ENCODE results near the gene VPS33B.
"Not testable (repeated sequence)": the region's sequence is repeated elsewhere in the genome, so short reads cannot be mapped to it uniquely, and the experiment has no call there.

The VPS33B gene

GRCh38 chr15:91018158-91018557 lies 4.2 kb downstream of the VPS33B start:
- DNase-seq, result no peak
- H3K27me3 Mint-ChIP-seq, result no peaks in the 10 kb centered on the region
- ATAC-seq (replicated peaks), result no peak
- no peaks in the 10 kb centered on the region for H3K9me3 Mint-ChIP-seq
- H3K4me3 Mint-ChIP-seq, result no peak overlapping the region
- peaks cover 30% of the 10 kb centered on the region for H3K36me3 Mint-ChIP-seq (ENCODE audit: insufficient read depth)
- peaks cover 31 to 34% of the 10 kb centered on the region in 2 donors for H3K4me1 Mint-ChIP-seq (ENCODE audit: low read depth in 2 of 2)
- peak overlapping the region; percentile 47 to 66 for H3K27ac Mint-ChIP-seq

DNA sequence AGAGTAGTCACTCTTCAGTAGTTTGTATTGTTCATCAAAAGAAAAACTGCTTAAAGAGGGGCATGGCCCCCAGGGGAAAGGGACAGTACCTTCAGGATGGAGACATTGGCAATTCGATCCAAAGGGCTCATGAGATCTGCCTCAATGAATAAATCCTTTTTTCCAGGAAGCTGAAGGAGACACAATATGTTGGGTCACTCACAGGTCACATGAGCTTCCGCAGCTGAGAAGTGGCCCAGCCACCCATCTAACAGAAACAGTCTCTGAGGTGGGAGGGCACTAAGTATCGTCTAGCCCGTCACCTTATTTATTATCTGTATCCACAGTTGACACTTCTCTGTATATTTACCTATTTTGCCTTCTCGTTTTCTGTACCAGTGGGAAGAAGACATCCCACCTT lies 4.7 kb downstream of the VPS33B start:
- Mint-ChIP-seq H3K27me3 (no peaks in the 10 kb centered on the region), H3K4me1 (ENCODE audit: low read depth in 2 of 2) (peaks cover 28 to 29% of the 10 kb centered on the region in 2 donors), H3K36me3 (ENCODE audit: insufficient read depth) (peaks cover 27% of the 10 kb centered on the region), H3K4me3 (no peak overlapping the region), H3K9me3 (no peaks in the 10 kb centered on the region), H3K27ac (peak overlapping the region; percentile 47 to 66)
- DNase-seq (no peak), ATAC-seq (replicated peaks) (no peak)

GRCh38 chr15:91013701-91014100 lies 8.7 kb downstream of the VPS33B start:
- not testable (repeated sequence) for H3K4me3 Mint-ChIP-seq; ATAC-seq (replicated peaks); DNase-seq; H3K9me3 Mint-ChIP-seq; H3K27ac Mint-ChIP-seq; H3K27me3 Mint-ChIP-seq; H3K4me1 Mint-ChIP-seq (ENCODE audit: low read depth in 2 of 2)
- H3K36me3 Mint-ChIP-seq (ENCODE audit: insufficient read depth), result peaks cover 31% of the 10 kb centered on the region

DNA sequence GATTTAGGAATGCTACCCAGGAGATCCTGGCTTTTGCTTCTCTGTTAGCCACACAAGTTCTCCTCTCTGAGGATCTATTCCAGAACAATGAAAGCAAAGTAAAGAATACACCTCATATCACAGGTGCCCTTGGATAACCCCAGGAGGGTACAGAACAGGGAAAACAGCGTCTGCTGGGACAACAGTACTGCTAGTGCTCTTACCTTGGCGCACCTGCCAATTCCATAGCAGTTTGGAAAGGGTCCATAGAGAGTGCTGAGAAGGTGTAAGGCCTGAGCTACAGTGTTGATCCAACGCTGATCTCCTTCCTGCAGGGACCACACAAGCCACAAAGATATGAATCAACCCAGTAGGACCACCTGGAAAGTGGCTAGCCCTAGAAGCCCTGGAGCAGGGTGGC lies 15.1 kb downstream of the VPS33B start:
- DNase-seq (no peak), ATAC-seq (replicated peaks) (no peak)
- Mint-ChIP-seq H3K27me3 (no peaks in the 10 kb centered on the region), H3K4me3 (no peak overlapping the region), H3K36me3 (ENCODE audit: insufficient read depth) (peaks cover 49% of the 10 kb centered on the region), H3K27ac (peak overlapping the region in 1 of 2 donors; percentile 59), H3K9me3 (no peaks in the 10 kb centered on the region), H3K4me1 (ENCODE audit: low read depth in 2 of 2) (no peaks in the 10 kb centered on the region)

GRCh38 chr15:91001209-91001608 lies 21.2 kb downstream of the VPS33B start:
- H3K36me3 Mint-ChIP-seq (ENCODE audit: insufficient read depth), result peaks cover 54% of the 10 kb centered on the region
- DNase-seq (no peak), ATAC-seq (replicated peaks) (no peak)
- H3K27me3 Mint-ChIP-seq, result no peaks in the 10 kb centered on the region
- H3K4me3 Mint-ChIP-seq, result no peak overlapping the region
- no peaks in the 10 kb centered on the region for H3K9me3 Mint-ChIP-seq
- H3K27ac Mint-ChIP-seq, result no peak overlapping the region
- no peaks in the 10 kb centered on the region for H3K4me1 Mint-ChIP-seq (ENCODE audit: low read depth in 2 of 2)

DNA sequence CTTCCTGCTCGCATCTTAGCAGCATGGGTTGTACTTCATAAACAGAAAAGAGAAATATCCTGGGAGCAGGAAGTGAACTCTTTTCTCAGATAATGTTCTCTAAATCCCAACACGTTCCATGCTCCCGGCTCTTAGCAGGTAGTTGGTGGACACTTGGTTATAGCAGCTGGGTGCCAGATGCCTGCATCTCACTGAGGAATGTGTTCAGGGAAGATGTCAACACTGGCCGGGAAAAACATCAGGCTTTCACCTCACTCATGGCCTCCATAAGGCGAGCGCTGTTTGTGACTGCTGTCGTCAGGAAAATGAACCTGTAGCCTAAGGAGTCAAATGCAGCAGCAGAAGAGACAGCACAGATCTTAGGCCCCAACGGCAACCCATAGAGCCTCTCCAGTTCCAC lies 23.7 kb downstream of the VPS33B start:
- Mint-ChIP-seq H3K27ac (peak overlapping the region in 1 of 2 donors; percentile 8), H3K36me3 (ENCODE audit: insufficient read depth) (peaks cover 56% of the 10 kb centered on the region), H3K4me3 (no peak overlapping the region), H3K4me1 (ENCODE audit: low read depth in 2 of 2) (peaks cover 0 to 7% of the 10 kb centered on the region in 2 donors), H3K27me3 (no peaks in the 10 kb centered on the region), H3K9me3 (no peaks in the 10 kb centered on the region)
- ATAC-seq (replicated peaks) (no peak), DNase-seq (no peak)

DNA sequence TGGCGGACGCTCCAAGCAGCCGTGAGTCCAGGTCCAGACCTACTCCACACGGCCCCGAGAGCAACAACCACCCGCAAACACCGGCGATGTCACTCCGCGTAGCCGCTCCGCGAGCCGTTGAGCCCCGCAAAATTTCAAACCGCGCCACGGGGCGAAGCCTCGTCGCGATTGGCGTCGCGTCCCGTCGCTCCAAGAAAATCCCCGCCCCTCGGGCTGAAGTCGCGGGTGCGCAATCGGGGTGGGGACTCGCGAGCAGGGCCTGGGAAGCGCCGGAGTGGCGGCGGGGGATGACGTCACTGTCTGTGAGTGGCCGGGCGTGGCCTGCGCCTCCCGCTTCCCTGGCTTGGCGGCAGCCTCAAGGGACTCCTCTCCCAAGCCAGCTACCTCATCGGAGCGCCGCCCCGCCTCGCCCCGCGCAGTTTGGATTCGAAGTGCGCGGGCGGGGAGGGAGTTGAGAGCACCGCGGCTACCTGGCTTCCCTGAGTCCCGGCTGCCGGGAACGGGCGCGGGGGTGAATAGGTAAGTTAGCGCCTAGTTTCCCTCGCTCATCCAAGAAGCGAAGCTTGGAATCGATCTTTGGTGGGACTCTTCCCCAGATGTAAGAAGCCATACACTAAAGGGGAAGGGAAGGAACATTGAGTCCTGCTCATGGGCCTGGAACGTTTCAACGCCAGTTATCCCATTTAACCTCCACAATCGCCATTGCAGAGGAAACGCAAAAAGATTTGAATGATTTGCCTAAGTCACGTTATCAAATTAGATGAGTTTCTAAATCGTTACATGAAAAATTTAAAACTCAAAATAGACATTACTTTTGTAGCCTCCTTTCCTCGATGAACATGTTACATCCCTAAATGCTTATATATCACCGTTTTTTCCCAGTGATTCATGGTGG lies 27.7 kb downstream of the VPS33B start, which contains the start of gene PRC1:
Gene PRC1, minus strand, starts transcription at position 119 of the 895 bp plus-strand sequence. Its CDS starts 118 bp downstream, at position 1.
- ATAC-seq (replicated peaks) (peak; percentile 96), DNase-seq (peak; percentile 95 to 97 (median 97))
- Mint-ChIP-seq H3K4me1 (ENCODE audit: low read depth in 2 of 2) (peaks cover 7% of the 10 kb centered on the region in 2 donors), H3K27ac (peak within 1 kb of the TSS; percentile 94 to 95), H3K27me3 (no peaks in the 10 kb centered on the region), H3K9me3 (no peaks in the 10 kb centered on the region), H3K4me3 (peak within 1 kb of the TSS; percentile 99 to 100), H3K36me3 (ENCODE audit: insufficient read depth) (peaks cover 27% of the 10 kb centered on the region)

DNA sequence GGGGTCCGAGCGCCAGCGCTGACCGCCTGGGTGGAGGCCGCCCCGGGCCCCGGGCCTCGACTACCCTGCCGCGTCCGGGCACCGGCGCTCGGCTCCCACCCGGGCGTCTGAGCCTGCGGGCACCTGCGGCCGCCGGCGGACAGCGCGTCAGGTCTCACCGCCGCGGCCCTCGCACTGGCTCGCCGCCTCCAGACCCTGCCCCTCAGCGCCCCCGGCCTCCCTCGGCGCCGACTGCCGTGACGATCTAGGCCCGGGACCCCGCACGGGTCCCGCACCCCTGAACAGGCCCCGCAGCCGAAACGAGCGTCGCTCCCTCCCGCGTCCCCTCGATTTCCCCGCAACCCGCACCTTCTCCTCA lies 28.4 kb downstream of the VPS33B start:
- Mint-ChIP-seq H3K4me3 (peak overlapping the region; percentile 99 to 100), H3K36me3 (ENCODE audit: insufficient read depth) (peaks cover 23% of the 10 kb centered on the region), H3K27ac (peak overlapping the region; percentile 94 to 95), H3K27me3 (no peaks in the 10 kb centered on the region), H3K4me1 (ENCODE audit: low read depth in 2 of 2) (peaks cover 7% of the 10 kb centered on the region in 2 donors), H3K9me3 (no peaks in the 10 kb centered on the region)
- DNase-seq (no peak), ATAC-seq (replicated peaks) (peak; percentile 11)

DNA sequence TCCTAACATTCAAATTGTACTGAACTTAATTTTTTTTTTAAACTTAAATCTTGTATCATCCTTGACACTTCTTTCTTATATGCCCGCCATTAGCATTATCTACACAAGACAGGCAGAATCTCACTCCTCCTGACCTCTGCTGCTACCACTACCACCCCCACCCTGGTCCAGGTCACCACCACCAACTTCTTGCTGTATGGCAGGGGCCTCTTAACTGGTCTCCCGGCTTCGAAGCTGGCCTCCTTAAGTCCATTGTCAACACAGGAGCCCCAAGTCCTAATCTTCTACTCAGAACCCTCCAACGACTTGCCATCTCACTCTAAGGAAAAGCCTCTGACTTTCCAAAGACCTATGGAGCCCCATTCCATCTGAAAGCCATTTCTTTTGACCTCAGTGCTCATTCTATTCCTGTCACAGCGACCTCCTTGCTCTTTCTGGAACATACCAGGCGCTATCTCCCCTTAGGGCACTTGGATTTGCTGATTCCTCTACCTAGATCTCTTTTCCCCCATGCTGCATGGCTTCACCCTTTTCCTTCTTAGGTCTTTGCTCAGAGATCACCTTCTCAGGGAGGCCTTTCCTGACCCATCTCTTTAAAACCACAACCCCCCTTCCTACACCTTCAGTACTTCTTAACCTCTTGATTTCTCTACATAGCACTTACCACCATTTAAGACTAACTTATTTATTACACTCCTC lies 30.7 kb downstream of the VPS33B start:
- DNase-seq (no peak), ATAC-seq (replicated peaks) (no peak)
- Mint-ChIP-seq H3K36me3 (ENCODE audit: insufficient read depth) (peaks cover 11% of the 10 kb centered on the region), H3K4me1 (ENCODE audit: low read depth in 2 of 2) (peaks cover 13 to 16% of the 10 kb centered on the region in 2 donors), H3K9me3 (no peaks in the 10 kb centered on the region), H3K4me3 (no peak overlapping the region), H3K27ac (no peak overlapping the region), H3K27me3 (no peaks in the 10 kb centered on the region)

DNA sequence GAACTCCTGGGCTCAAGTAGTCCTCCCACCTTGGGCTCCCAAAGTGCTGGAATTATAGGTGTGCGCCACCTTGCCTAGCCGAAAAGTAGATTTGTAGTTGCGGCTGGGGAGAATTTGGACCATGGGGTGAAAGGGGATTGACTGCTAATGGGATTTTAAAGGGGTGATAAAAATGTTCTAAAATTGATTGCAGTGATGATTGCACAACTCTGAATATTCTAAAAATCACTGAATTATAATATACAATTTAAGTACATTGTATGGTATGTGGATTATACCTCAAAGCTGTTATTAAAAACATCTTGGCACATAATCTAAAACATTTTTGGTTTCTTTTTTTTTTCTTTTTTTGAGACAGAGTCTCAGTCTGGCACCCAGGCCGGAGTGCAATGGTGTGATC lies 31.9 kb downstream of the VPS33B start:
- Mint-ChIP-seq H3K27ac (no peak overlapping the region), H3K4me3 (no peak overlapping the region), H3K27me3 (no peaks in the 10 kb centered on the region), H3K36me3 (ENCODE audit: insufficient read depth) (peaks cover 7% of the 10 kb centered on the region), H3K4me1 (ENCODE audit: low read depth in 2 of 2) (peaks cover 12 to 20% of the 10 kb centered on the region in 2 donors), H3K9me3 (no peaks in the 10 kb centered on the region)
- DNase-seq (no peak), ATAC-seq (replicated peaks) (no peak)

DNA sequence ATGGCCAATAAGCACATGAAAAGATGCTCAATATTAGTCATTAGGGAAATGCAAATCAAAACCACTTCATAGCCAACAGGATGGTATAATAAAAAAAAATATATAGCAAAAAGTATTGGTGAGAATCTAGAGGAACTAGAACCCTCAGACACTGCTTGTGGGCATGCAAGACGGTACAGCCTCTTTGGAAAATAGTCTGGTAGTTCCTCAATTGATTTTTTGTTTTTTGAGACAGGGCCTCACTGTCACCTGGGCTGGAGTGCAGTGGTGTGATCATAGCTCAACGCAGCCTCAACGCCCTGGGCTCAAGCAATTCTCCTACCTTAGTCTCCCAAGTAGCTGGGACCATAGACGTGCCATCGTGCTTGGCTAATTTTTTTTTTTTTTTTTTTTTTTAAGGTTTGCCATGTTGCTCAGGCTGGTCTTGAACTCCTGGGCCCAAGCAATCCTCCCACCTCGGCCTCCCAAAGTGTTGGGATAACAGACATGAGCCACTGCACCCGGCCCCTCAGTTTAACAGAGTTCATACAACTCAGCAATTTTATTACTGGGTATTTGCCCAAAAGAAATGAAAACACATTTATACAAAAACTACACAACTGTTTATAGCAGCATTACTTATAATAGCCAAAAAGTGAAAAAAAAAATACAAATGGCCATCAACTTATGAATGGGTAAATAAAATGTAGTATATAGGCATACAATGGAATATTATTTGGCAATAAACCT lies 33.2 kb downstream of the VPS33B start:
- ATAC-seq (replicated peaks), result peak; percentile 17
- Mint-ChIP-seq H3K27ac (peak overlapping the region in 1 of 2 donors; percentile 29), H3K4me3 (peak overlapping the region in 1 of 2 donors; percentile 55), H3K4me1 (ENCODE audit: low read depth in 2 of 2) (peaks cover 6 to 20% of the 10 kb centered on the region in 2 donors), H3K27me3 (no peaks in the 10 kb centered on the region), H3K9me3 (no peaks in the 10 kb centered on the region), H3K36me3 (ENCODE audit: insufficient read depth) (peaks cover 3% of the 10 kb centered on the region)
- no peak for DNase-seq

DNA sequence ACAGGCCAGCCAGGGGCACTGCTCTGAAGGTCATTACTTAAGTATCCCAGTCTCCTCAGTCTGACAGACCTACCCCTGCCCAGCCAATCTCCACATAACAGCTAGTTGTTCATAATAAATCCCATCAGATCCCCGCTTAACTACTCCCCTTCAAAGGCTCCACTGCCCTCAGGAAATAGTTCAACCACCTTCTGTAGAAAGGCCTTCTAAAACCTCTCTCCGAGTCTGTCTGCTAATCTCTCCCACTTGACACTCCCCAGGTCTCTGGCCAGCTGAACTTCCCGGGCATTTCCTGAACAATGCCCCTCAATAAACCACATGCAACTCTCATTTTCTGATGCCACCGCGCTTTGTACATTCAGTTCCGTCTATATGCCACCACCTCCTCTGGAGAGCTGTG lies 34.1 kb downstream of the VPS33B start:
- Mint-ChIP-seq H3K27ac (peak overlapping the region in 1 of 2 donors; percentile 29), H3K36me3 (ENCODE audit: insufficient read depth) (peaks cover 5% of the 10 kb centered on the region), H3K9me3 (no peaks in the 10 kb centered on the region), H3K27me3 (no peaks in the 10 kb centered on the region), H3K4me3 (peak overlapping the region; percentile 2 to 55), H3K4me1 (ENCODE audit: low read depth in 2 of 2) (peaks cover 6 to 16% of the 10 kb centered on the region in 2 donors)
- ATAC-seq (replicated peaks) (no peak), DNase-seq (no peak)

DNA sequence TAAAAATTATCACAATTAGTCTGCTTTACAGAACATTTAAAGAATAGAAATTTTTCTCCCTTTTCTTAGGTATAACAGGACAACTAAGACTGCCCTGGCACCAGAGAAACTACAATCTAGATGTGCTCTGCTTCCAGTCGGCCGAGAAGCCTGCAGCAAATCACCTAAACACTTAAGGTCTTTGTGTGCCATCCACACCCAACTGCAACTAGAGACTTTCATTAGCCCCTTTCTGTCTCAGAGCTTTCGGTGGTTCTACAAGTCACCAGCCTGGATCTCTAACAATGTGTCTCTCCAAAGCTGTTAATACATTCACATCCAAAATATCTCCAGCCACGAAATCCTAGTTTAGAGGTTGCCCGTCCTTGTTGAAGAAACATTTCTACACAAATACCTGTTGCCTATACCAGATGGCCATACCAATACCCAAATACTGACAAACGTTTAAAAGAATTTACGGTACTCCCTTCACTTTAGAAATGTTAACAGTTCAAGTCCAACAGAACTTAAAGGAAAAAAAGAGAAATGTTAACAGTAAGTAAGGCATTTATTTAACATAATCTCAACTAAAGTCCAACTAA lies 34.7 kb downstream of the VPS33B start:
- DNase-seq (no peak), ATAC-seq (replicated peaks) (no peak)
- H3K27me3 Mint-ChIP-seq, result no peaks in the 10 kb centered on the region
- peak overlapping the region in 1 of 2 donors; percentile 29 for H3K27ac Mint-ChIP-seq
- no peaks in the 10 kb centered on the region for H3K9me3 Mint-ChIP-seq
- peaks cover 5% of the 10 kb centered on the region for H3K36me3 Mint-ChIP-seq (ENCODE audit: insufficient read depth)
- H3K4me3 Mint-ChIP-seq, result no peak overlapping the region
- peaks cover 7 to 13% of the 10 kb centered on the region in 2 donors for H3K4me1 Mint-ChIP-seq (ENCODE audit: low read depth in 2 of 2)
